Stimulated activated CD8-positive, alpha-beta memory T cell treated with anti-CD3 and anti-CD28 coated beads, Interleukin-7, amount 100 ng/mL, for 48 hours (primary cell): ENCODE measurements around the gene MLX.

Experiments used
- DNase-seq, 2 donors: peaks; one replicate each; pipeline ENCODE4 v3.0.0-alpha.2; 2020; ENCODE audit warnings: low read depth in 1 of 2; ENCODE audit errors: extremely low read depth in 1 of 2

The MLX gene

GRCh38 chr17:42577532-42578281 is 10.8 kb downstream of the MLX start, which contains the start of gene PSMC3IP:
Gene PSMC3IP (minus strand): TSS chr17:42577729. CDS start chr17:42577686, 43 bp downstream.
- peak; percentile 90 to 93 for DNase-seq

DNA sequence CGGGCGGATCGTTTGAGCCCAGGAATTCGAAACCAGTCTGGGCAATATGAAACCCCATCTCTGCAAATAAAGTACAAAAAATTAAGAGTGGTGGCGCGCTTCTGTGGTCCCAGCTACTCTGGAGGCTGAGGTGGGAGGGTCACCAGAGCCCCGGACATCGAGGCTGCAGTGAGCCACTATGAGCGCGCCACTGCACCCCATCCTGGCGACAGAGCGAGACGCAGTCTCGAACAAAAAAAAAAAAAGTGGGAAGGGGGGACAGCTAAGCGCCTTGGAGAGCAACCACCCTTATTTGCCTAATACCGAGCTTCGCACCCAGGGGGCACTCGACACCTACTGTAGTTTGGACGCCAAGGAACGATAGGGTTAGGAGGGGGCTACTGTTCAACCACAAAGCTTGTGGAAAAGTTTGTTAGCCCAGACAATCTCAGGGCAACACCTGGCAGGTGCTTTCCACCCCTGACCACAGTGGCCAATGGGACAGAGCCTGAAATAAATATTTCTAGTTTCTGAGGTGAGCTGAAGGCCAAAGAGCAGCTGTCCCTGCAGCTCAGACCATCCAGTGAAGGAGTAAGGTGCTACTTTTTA is 11.5 kb downstream of the MLX start:
- DNase-seq = peak in 1 of 2 donors; percentile 55

DNA sequence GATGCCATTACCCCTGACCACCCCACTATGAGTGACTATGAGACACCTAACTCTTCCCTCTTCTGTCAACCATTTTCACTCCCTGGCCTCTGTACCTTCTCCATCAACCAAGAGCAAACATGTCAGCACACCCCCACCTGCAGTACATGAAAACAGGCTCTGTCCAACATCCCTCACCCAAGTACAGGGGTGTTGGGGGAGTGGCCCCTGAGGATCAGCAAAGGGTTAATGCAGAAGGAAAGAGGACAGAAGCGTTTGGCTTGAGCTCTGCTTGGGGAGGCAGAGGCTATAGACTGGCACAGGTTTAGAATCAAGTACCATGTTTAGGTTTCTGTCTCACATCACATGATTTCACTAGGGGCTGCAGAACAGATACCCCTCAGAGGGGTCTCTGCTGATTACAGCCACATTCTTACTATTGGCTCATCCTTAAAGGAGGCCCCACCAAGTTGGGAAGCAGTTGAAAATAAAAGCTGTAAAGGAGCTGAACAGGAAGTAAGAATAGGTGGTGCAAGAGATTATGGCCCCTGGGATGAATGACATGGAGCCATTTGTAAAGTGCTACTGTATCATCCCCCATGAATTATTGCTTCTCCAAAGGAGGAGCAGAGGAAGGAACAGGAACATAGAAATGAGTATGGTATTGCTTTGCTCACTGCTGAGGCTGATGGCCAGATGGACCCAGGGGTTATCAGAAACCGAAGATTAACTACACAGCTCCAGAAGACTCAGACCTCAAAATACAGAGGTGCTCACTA is 13.1 kb downstream of the MLX start:
- no peak for DNase-seq

GRCh38 chr17:42581744-42582270 is 14.9 kb downstream of the MLX start:
- DNase-seq = no peak

DNA sequence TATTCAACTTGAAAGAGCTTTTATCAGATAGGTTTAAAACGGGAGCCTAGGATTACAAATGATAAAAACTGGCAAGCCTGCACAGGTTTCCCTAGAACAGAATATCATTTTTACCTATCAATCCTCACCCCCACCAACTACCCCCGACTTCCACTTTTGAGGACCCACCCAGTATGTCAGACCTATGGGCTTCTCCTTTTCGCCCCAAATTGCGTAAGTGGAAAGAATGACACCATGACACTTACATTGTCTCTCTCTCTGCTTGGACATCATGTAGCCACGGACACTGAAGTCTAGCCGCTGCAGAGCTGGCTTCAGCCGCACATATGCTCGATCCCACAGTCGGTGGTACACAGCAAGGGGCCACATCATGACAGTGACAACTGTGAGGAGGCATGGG is 18.0 kb downstream of the MLX start:
- no peak for DNase-seq

GRCh38 chr17:42585353-42585752 is 18.5 kb downstream of the MLX start:
- DNase-seq = no peak

- DNase-seq = no peak
Measured at GRCh38 chr17:42586514-42587230, 19.8 kb downstream of the MLX start.

- DNase-seq = no peak
Measured at GRCh38 chr17:42590886-42591285, 24.0 kb downstream of the MLX start.

GRCh38 chr17:42591411-42591810 is 24.5 kb downstream of the MLX start:
- DNase-seq = no peak

GRCh38 chr17:42596386-42596785 is 29.5 kb downstream of the MLX start:
- no peak for DNase-seq

DNA sequence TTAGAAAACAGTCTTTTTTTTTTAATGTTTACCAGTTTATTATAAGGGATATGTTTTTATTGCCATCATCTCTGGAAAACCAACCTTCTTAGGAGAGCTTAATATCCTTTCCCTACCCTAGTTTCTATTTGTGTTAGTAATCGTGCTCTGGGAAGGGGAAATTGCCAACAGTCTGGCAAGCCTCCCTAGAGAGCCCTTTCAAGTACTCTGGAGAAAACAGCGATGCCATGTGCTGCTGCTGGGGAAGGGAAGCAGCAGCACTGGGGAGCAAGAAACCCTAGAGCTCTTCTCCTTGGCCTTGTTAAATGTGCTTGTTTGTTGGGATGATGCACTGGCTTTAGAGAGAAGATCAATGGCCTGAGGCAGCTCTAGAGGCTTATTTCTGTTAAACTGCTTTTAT is 32.0 kb downstream of the MLX start:
- no peak for DNase-seq

DNA sequence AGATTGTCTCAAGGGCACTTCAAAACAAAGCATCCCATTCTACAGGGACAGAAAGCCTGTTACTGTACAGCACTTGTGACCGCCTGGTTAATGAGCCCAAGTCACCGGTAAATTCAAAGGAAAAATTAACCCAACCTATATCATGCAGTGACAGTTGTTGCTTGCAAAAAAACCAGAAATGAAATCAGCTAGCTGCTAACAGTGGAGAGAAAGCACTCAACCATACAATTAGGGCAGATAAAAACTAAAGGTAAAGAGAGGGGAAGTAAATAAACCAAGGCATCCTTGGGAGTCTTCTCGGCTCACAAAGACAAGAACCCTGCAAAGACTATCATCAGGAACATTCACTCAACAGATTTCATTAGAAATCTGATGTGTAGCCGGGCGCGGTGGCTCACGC is 36.4 kb downstream of the MLX start:
- no peak for DNase-seq

GRCh38 chr17:42607769-42608168 is 40.9 kb downstream of the MLX start:
- no peak for DNase-seq

DNA sequence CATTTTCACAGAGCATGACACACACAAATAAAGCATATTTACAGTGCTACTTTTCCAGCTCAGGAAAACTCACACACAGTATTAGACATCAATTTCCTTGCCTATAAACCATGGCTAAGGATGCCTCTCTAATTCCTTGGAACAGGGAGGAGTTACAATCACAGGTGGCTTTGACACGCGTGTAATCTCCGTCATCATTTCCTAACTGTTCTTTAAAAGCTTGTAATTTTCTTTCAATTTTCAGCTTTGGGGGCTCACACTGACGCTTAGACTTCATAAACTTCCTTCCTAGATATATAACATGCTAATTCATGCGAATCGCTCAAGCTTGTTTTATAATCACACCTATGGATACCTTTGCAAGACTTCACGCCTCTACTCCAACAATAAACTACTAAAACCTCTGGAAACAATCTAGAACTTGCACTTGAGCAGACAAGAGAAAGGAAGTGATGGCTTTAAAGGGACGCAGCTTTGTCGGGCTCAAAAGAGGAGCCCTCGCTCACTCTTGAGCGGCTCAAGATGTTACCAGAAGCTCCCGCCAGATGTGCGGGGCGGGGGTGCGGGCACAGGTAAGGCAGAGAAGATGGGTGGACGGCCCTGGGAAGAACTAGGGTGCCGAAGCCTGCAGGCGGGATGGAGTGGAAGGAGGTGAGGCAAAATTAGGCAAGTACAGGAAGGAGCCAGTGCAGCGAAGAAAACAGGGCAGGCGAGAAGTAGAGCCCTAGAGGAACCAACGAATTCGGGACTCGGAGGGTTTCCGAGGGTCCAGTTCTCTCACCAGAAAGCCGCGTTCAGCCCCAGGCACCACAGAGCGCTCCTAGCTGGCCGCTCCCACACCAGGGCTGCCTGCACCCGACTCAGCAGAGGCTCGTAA is 41.6 kb downstream of the MLX start:
- peak in 1 of 2 donors; percentile 4 for DNase-seq

DNA sequence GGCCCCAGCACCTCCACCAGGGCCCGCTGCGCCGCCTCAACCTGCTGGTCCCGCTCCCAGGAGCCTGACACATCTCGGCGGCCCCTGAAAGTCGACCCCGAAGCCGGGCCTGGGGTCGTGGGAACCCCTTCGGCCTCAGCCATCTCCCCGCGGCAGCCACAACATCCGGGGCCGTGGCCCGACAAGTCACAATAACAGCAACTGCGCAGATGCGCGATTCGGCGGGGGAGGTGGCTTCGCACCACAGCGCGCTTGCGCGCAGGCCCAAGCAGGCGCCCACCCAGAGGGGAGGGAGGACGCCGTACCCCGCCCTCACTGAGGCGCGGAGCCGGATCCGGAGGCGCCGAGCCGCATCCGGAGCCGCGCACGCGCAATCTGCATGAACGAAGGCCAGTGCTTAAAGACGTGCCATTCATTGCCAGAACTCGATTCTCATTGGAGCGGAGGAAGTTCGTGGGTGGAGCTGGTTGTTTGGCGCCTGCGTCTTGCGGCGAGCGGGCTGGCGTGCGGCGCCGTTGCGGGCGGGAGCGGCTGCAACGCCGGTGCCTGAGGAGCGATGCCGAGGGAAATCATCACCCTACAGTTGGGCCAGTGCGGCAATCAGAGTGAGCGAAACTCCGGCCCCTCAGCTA is 42.4 kb downstream of the MLX start, which contains the start of the genes RETREG3 and TUBG1:
Gene RETREG3, minus strand, starts transcription at position 193 of the 632 bp plus-strand sequence. Its CDS starts 50 bp downstream, at position 143.
Gene TUBG1, plus strand, starts transcription at position 502 of the 632 bp plus-strand sequence. Its CDS starts 55 bp downstream, at position 557.
- DNase-seq = peak; percentile 97 to 100

DNA sequence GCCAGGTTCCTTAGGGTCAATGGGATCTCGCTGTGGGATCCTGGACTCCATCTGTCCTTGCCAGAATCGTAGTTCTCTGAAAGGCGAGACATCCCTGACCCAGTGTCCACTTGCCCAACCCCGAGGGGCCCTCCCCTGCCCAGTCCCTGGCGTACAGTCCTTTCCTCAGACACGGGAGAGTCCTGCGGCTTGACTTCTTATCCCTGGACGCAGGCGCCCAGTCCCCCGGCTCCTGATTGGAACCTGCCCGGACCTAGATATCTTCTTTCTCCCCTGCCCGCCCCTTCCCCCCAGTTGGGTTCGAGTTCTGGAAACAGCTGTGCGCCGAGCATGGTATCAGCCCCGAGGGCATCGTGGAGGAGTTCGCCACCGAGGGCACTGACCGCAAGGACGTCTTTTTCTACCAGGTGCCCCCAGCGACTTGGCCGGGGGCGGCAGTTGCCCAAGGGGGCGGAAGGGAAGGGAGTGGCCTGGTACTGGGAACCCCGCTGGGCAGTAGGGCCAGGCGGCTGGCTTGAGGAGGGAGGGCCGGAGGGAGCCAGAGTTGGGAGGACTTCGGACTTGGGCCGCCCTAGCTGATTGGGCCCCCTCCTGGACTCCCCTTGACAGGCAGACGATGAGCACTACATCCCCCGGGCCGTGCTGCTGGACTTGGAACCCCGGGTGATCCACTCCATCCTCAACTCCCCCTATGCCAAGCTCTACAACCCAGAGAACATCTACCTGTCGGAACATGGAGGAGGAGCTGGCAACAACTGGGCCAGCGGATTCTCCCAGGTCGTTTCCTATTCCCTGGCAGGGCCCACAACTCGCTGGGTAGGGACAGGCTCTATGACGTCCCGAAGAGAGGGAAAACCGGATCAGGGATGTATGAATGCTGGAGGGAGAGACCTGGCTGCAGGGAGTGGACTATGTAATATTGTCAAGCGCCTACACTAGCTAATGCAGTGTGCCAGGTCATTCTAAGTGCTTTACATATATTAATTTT is 43.2 kb downstream of the MLX start:
- peak in 1 of 2 donors; percentile 4 for DNase-seq

- no peak for DNase-seq
Measured at GRCh38 chr17:42612013-42612412, 45.1 kb downstream of the MLX start.

DNA sequence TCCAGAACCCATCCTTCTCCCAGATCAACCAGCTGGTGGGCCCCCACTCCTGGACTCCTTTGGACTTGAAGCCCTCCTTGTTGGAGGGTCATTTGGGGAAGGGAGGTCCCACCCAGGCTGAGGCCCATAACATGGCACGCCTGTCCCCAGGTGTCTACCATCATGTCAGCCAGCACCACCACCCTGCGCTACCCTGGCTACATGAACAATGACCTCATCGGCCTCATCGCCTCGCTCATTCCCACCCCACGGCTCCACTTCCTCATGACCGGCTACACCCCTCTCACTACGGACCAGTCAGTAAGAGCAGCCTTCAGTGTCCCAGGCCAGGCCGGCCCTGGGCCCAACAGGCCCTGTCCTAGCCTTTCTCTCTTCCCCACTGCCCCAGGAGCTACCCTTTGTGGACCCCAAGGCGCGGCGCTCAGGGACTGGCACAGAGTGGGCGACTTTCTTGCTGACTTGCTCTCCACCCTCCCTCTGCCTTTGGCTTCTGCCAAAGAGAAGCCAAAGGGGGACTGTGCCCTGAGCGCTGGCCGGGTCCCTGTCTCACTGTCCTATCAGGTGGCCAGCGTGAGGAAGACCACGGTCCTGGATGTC is 46.9 kb downstream of the MLX start:
- DNase-seq = no peak
